ENCODE data around the gene LSAMP. TPM values are rescaled to one million over a fixed set of nuclear protein-coding genes. Genes with fewer than 3 reads are reported as not detected.

Gene LSAMP
- total RNA-seq, 6 donors from 2014 or later = 7.1 to 28.1 (median 13.4) TPM

GRCh38 chr3:116033516-116033915, 411.8 kb downstream of the LSAMP start:
- DNase-seq (no peak), ATAC-seq (ENCODE audit: low FRiP score in 2 of 2) (no peak)
- Histone ChIP-seq H3K4me1 (no peaks in the 10 kb centered on the region), H3K9me3 (no peaks in the 10 kb centered on the region), H3K4me3 (no peak overlapping the region), H3K27me3 (no peaks in the 10 kb centered on the region), H3K27ac (no peak overlapping the region), H3K36me3 (no peaks in the 10 kb centered on the region)
- 89 to 90% methylated on average over 10 of the region's 10 CpGs for WGBS, 2 donors
- TF ChIP-seq EP300 (IDR thresholded peaks at IDR 0.05) (no peak), POLR2A (IDR thresholded peaks at IDR 0.05) (no peak), POLR2AphosphoS5 (IDR thresholded peaks at IDR 0.05) (no peak), CTCF (IDR thresholded peaks at IDR 0.05) (no peak)

GRCh38 chr3:116032176-116032575, 413.1 kb downstream of the LSAMP start:
- H3K27me3 ChIP-seq = no peaks in the 10 kb centered on the region
- no peak overlapping the region for H3K27ac ChIP-seq
- DNase-seq (no peak), ATAC-seq (ENCODE audit: low FRiP score in 2 of 2) (no peak)
- H3K9me3 ChIP-seq = no peaks in the 10 kb centered on the region
- no peaks in the 10 kb centered on the region for H3K36me3 ChIP-seq
- H3K4me1 ChIP-seq = no peaks in the 10 kb centered on the region
- WGBS, 2 donors = 89 to 95% methylated on average over 1 of the region's 1 CpG
- TF ChIP-seq EP300 (IDR thresholded peaks at IDR 0.05) (no peak), POLR2A (IDR thresholded peaks at IDR 0.05) (no peak), CTCF (IDR thresholded peaks at IDR 0.05) (no peak), POLR2AphosphoS5 (IDR thresholded peaks at IDR 0.05) (no peak)
- H3K4me3 ChIP-seq = no peak overlapping the region

- no peak for DNase-seq
Observed at GRCh38 chr3:116030131-116030850, 415.0 kb downstream of the LSAMP start.

GRCh38 chr3:116029266-116029665, 416.0 kb downstream of the LSAMP start:
- Histone ChIP-seq H3K9me3 (no peaks in the 10 kb centered on the region), H3K4me1 (no peaks in the 10 kb centered on the region), H3K4me3 (no peak overlapping the region), H3K27ac (no peak overlapping the region), H3K27me3 (no peaks in the 10 kb centered on the region), H3K36me3 (no peaks in the 10 kb centered on the region)
- 86 to 88% methylated on average over 2 of the region's 2 CpGs for WGBS, 2 donors
- no peak for ATAC-seq (ENCODE audit: low FRiP score in 2 of 2)
- TF ChIP-seq EP300 (IDR thresholded peaks at IDR 0.05) (no peak), POLR2A (IDR thresholded peaks at IDR 0.05) (no peak), CTCF (IDR thresholded peaks at IDR 0.05) (no peak)
- no peak for DNase-seq

More at GRCh38 chr3:116030131-116030850, 415.0 kb downstream of the LSAMP start:
- H3K36me3 ChIP-seq = no peaks in the 10 kb centered on the region
- H3K4me3 ChIP-seq = no peak overlapping the region
- no peaks in the 10 kb centered on the region for H3K9me3 ChIP-seq
- 70 to 91% methylated on average over 5 of the region's 5 CpGs for WGBS, 2 donors
- H3K27ac ChIP-seq = no peak overlapping the region
- H3K4me1 ChIP-seq = no peaks in the 10 kb centered on the region
- no peak for TF ChIP-seq POLR2A (IDR thresholded peaks at IDR 0.05)
- TF ChIP-seq CTCF (IDR thresholded peaks at IDR 0.05) = no peak
- no peak for TF ChIP-seq EP300 (IDR thresholded peaks at IDR 0.05)
- TF ChIP-seq POLR2AphosphoS5 (IDR thresholded peaks at IDR 0.05) = no peak
- ATAC-seq (ENCODE audit: low FRiP score in 2 of 2) = no peak
- H3K27me3 ChIP-seq = no peaks in the 10 kb centered on the region

GRCh38 chr3:116028157-116028556, 417.1 kb downstream of the LSAMP start:
- 91 to 100% methylated on average over 1 of the region's 1 CpG for WGBS, 2 donors

More at GRCh38 chr3:116028157-116028556, 417.1 kb downstream of the LSAMP start:
- no peaks in the 10 kb centered on the region for H3K4me1 ChIP-seq
- H3K4me3 ChIP-seq = no peak overlapping the region
- ATAC-seq (ENCODE audit: low FRiP score in 2 of 2) (no peak), DNase-seq (no peak)
- H3K36me3 ChIP-seq = no peaks in the 10 kb centered on the region
- H3K27ac ChIP-seq = no peak overlapping the region
- no peaks in the 10 kb centered on the region for H3K27me3 ChIP-seq
- no peaks in the 10 kb centered on the region for H3K9me3 ChIP-seq
- no peak for TF ChIP-seq CTCF (IDR thresholded peaks at IDR 0.05)
- no peak for TF ChIP-seq EP300 (IDR thresholded peaks at IDR 0.05)
- no peak for TF ChIP-seq POLR2A (IDR thresholded peaks at IDR 0.05)
- TF ChIP-seq POLR2AphosphoS5 (IDR thresholded peaks at IDR 0.05) = no peak
